ENCODE measurements around the gene KANSL1. TPM values are rescaled to one million over a fixed set of nuclear protein-coding genes. Genes with fewer than 3 reads are reported as not detected.

The KANSL1 gene
- total RNA-seq, 2 donors from 2014 or later = 137 to 144 TPM

DNA sequence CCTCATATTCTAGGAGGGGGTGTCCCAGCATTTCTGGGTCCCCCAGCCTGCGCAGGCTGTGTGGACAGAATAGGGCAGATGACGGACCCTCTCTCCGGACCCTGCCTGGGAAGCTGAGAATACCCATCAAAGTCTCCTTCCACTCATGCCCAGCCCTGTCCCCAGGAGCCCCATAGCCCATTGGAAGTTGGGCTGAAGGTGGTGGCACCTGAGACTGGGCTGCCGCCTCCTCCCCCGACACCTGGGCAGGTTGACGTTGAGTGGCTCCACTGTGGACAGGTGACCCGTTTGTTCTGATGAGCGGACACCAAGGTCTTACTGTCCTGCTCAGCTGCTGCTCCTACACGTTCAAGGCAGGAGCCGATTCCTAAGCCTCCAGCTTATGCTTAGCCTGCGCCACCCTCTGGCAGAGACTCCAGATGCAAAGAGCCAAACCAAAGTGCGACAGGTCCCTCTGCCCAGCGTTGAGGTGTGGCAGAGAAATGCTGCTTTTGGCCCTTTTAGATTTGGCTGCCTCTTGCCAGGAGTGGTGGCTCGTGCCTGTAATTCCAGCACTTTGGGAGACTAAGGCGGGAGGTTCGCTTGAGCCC is 182.5 kb downstream of the KANSL1 start:
- peak; percentile 80 for DNase-seq
- Histone ChIP-seq H3K9me3 (ENCODE audit: control insufficient read depth, low read length) (no peaks in the 10 kb centered on the region), H3K4me1 (ENCODE audit: control insufficient read depth, insufficient read depth, low read length) (no peaks in the 10 kb centered on the region), H3K4me3 (ENCODE audit: low read length) (no peak overlapping the region), H3K9ac (ENCODE audit: extremely low read depth, low read length, poor library complexity, severe bottlenecking) (no peak overlapping the region), H3K36me3 (ENCODE audit: control insufficient read depth, insufficient read depth, low read length) (no peaks in the 10 kb centered on the region), H3K27ac (ENCODE audit: low read depth, low read length) (no peak overlapping the region), H3K27me3 (ENCODE audit: control insufficient read depth, insufficient read depth, low read length, poor library complexity, severe bottlenecking) (no peaks in the 10 kb centered on the region)
- peaks cover 2% of the 10 kb centered on the region for H3K9me3 Mint-ChIP-seq
- no peaks in the 10 kb centered on the region for H3K4me1 Mint-ChIP-seq
- no peaks in the 10 kb centered on the region for H3K36me3 Mint-ChIP-seq (ENCODE audit: low read depth)
- TF ChIP-seq, protein P1, sequence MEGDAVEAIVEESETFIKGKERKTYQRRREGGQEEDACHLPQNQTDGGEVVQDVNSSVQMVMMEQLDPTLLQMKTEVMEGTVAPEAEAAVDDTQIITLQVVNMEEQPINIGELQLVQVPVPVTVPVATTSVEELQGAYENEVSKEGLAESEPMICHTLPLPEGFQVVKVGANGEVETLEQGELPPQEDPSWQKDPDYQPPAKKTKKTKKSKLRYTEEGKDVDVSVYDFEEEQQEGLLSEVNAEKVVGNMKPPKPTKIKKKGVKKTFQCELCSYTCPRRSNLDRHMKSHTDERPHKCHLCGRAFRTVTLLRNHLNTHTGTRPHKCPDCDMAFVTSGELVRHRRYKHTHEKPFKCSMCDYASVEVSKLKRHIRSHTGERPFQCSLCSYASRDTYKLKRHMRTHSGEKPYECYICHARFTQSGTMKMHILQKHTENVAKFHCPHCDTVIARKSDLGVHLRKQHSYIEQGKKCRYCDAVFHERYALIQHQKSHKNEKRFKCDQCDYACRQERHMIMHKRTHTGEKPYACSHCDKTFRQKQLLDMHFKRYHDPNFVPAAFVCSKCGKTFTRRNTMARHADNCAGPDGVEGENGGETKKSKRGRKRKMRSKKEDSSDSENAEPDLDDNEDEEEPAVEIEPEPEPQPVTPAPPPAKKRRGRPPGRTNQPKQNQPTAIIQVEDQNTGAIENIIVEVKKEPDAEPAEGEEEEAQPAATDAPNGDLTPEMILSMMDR (conservative IDR thresholded peaks at IDR 0.05) = peak; percentile 47
- H3K27ac Mint-ChIP-seq = no peak overlapping the region
- WGBS, 2 experiments (ENCODE audit: insufficient coverage in 1 of 2, insufficient read length in 1 of 2) = 85 to 90% methylated on average over 11 to 16 of the region's 16 CpGs
- no peaks in the 10 kb centered on the region for H3K27me3 Mint-ChIP-seq (ENCODE audit: insufficient read depth)
- no peak overlapping the region for H3K4me3 Mint-ChIP-seq

DNA sequence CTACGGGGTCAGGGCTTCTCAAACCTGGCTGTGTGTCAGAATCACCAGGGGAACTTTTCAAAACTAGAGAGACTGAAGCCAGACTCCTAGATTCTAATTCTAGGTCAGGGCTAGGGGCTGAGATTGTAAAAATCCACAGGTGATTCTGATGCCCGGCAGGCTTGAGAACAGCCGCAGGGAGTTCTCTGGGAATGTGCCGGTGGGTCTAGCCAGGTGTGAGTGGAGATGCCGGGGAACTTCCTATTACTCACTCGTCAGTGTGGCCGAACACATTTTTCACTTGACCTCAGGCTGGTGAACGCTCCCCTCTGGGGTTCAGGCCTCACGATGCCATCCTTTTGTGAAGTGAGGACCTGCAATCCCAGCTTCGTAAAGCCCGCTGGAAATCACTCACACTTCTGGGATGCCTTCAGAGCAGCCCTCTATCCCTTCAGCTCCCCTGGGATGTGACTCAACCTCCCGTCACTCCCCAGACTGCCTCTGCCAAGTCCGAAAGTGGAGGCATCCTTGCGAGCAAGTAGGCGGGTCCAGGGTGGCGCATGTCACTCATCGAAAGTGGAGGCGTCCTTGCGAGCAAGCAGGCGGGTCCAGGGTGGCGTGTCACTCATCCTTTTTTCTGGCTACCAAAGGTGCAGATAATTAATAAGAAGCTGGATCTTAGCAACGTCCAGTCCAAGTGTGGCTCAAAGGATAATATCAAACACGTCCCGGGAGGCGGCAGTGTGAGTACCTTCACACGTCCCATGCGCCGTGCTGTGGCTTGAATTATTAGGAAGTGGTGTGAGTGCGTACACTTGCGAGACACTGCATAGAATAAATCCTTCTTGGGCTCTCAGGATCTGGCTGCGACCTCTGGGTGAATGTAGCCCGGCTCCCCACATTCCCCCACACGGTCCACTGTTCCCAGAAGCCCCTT is 183.3 kb downstream of the KANSL1 start:
- Histone ChIP-seq H3K9me3 (ENCODE audit: control insufficient read depth, low read length) (no peaks in the 10 kb centered on the region), H3K36me3 (ENCODE audit: control insufficient read depth, insufficient read depth, low read length) (no peaks in the 10 kb centered on the region), H3K27me3 (ENCODE audit: control insufficient read depth, insufficient read depth, low read length, poor library complexity, severe bottlenecking) (no peaks in the 10 kb centered on the region), H3K9ac (ENCODE audit: extremely low read depth, low read length, poor library complexity, severe bottlenecking) (no peak overlapping the region), H3K4me3 (ENCODE audit: low read length) (no peak overlapping the region), H3K4me1 (ENCODE audit: control insufficient read depth, insufficient read depth, low read length) (no peaks in the 10 kb centered on the region), H3K27ac (ENCODE audit: low read depth, low read length) (no peak overlapping the region)
- TF ChIP-seq, protein P1 (conservative IDR thresholded peaks at IDR 0.05) = no peak
- Mint-ChIP-seq H3K9me3 (peaks cover 2% of the 10 kb centered on the region), H3K4me1 (no peaks in the 10 kb centered on the region), H3K27ac (no peak overlapping the region), H3K4me3 (no peak overlapping the region), H3K36me3 (ENCODE audit: low read depth) (no peaks in the 10 kb centered on the region), H3K27me3 (ENCODE audit: insufficient read depth) (no peaks in the 10 kb centered on the region)
- DNase-seq = no peak
- WGBS, 2 experiments (ENCODE audit: insufficient coverage in 1 of 2, insufficient read length in 1 of 2) = 91 to 94% methylated on average over 32 to 33 of the region's 33 CpGs

DNA sequence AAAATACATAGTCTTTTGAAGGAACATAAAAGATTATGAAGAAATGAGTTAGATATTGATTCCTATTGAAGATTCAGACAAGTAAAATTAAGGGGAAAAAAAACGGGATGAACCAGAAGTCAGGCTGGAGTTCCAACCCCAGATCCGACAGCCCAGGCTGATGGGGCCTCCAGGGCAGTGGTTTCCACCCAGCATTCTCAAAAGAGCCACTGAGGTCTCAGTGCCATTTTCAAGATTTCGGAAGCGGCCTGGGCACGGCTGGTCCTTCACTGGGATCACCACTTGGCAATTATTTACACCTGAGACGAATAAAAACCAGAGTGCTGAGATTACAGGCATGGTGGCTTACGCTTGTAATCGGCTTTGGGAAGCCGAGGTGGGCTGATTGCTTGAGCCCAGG is 184.6 kb downstream of the KANSL1 start:
- Mint-ChIP-seq H3K9me3 (peaks cover 2% of the 10 kb centered on the region), H3K4me1 (no peaks in the 10 kb centered on the region)

More for the DNA sequence above, 184.6 kb downstream of the KANSL1 start:
- H3K9me3 ChIP-seq (ENCODE audit: control insufficient read depth, low read length) = no peaks in the 10 kb centered on the region
- H3K27me3 ChIP-seq (ENCODE audit: control insufficient read depth, insufficient read depth, low read length, poor library complexity, severe bottlenecking) = no peaks in the 10 kb centered on the region
- no peak overlapping the region for H3K9ac ChIP-seq (ENCODE audit: extremely low read depth, low read length, poor library complexity, severe bottlenecking)
- H3K4me1 ChIP-seq (ENCODE audit: control insufficient read depth, insufficient read depth, low read length) = no peaks in the 10 kb centered on the region
- Mint-ChIP-seq H3K4me3 (no peak overlapping the region), H3K27ac (no peak overlapping the region), H3K27me3 (ENCODE audit: insufficient read depth) (no peaks in the 10 kb centered on the region), H3K36me3 (ENCODE audit: low read depth) (no peaks in the 10 kb centered on the region)
- no peaks in the 10 kb centered on the region for H3K36me3 ChIP-seq (ENCODE audit: control insufficient read depth, insufficient read depth, low read length)
- WGBS, 2 experiments (ENCODE audit: insufficient coverage in 1 of 2, insufficient read length in 1 of 2) = 92 to 96% methylated on average over 9 of the region's 9 CpGs
- no peak overlapping the region for H3K4me3 ChIP-seq (ENCODE audit: low read length)
- H3K27ac ChIP-seq (ENCODE audit: low read depth, low read length) = no peak overlapping the region
- TF ChIP-seq, protein P1 (conservative IDR thresholded peaks at IDR 0.05) = no peak
- DNase-seq = no peak
